A549 (cell line): ENCODE data around the gene UBAC2. TPM values are rescaled to one million over a fixed set of nuclear protein-coding genes. Genes with fewer than 3 reads are reported as not detected.

Source experiments
- ATAC-seq, 2 experiments: fragments of 200-7000 bp in 1 of 2; fragments of >200 bp in 1 of 2; cut with Nextera tagmentation in 1 of 2; cut with Tn5 transposase in 1 of 2; 3 replicates each; pipeline versions ENCODE4 v1.8.0 to v1.9.1; 2018 to 2020; ENCODE audit warnings: mild to moderate bottlenecking in 1 of 2, moderate library complexity in 1 of 2
- CTCF ChIA-PET: fragments of 300-600 bp; sonication (Branson Sonifier 250); formaldehyde crosslinking; extraction: SDS; loops from one replicate; lab custom pipeline; 2021; ENCODE audit warnings: antibody characterized with exemption, inconsistent platforms; lab: Yijun Ruan, JAX
- POLR2A ChIA-PET: fragments of 350-600 bp; formaldehyde crosslinking; extraction: SDS; loops from one replicate; lab custom pipeline; 2021; ENCODE audit warnings: antibody characterized with exemption, inconsistent platforms; lab: Yijun Ruan, JAX
- DNase-seq, 2 experiments: peaks; one replicate each; pipeline versions ENCODE4 v3.0.0 to v3.0.0-alpha.2; 2011 to 2016; ENCODE audit warnings: low read depth in 1 of 2, low spot score in 1 of 2
- FAIRE-seq: peaks from 2 replicates; lab custom pipeline; 2011; peaks lifted over from hg19 to GRCh38; lab: Jason Lieb, UNC
- H3K27ac ChIP-seq, 2 experiments: fragments of >200 bp; sonication (Bioruptor Twin); formaldehyde crosslinking; 3 replicates each; pipeline ENCODE4 v1.5.1; 2016 to 2017
- H3K4me1 ChIP-seq: fragments of >200 bp; sonication (Bioruptor Twin); formaldehyde crosslinking; 3 replicates; pipeline ENCODE4 v1.6.1; 2016
- H3K4me2 ChIP-seq: fragments of >200 bp; sonication (Bioruptor Twin); formaldehyde crosslinking; 3 replicates; pipeline ENCODE4 v1.6.1; 2016
- H3K4me3 ChIP-seq: fragments of >200 bp; sonication (Bioruptor Twin); formaldehyde crosslinking; 3 replicates; pipeline ENCODE4 v1.5.1; 2016
- H3K9me3 ChIP-seq: fragments of >200 bp; sonication (Bioruptor Twin); formaldehyde crosslinking; 3 replicates; pipeline ENCODE4 v1.6.1; 2016
- BHLHE40 ChIP-seq: IDR thresholded peaks from 2 replicates; pipeline ENCODE4 v1.6.1; 2012; ENCODE audit warnings: low read depth, low read length, inconsistent platforms
- CBX2 ChIP-seq: fragments of 200-600 bp; sonication (generic); IDR thresholded peaks from 2 replicates; pipeline ENCODE4 v1.6.1; 2016; ENCODE audit warnings: low read depth, mild to moderate bottlenecking, borderline replicate concordance
- CBX8 ChIP-seq: fragments of 200-600 bp; sonication (generic); IDR thresholded peaks from 2 replicates; pipeline ENCODE4 v1.6.1; 2016
- CHD4 ChIP-seq: fragments of 200-600 bp; sonication (generic); IDR thresholded peaks from 2 replicates; pipeline ENCODE4 v1.6.1; 2016; ENCODE audit warnings: antibody characterized with exemption, mild to moderate bottlenecking, borderline replicate concordance
- CTCF ChIP-seq: fragments of >200 bp; sonication (Bioruptor Twin); formaldehyde crosslinking; IDR thresholded peaks from 3 replicates; pipeline ENCODE4 v1.5.1; 2016
- E2F6 ChIP-seq: IDR thresholded peaks from 2 replicates; pipeline ENCODE4 v1.6.1; 2012; ENCODE audit warnings: low read depth, borderline replicate concordance
- EHF ChIP-seq: fragments of 250-450 bp; sonication (Bioruptor Pico); IDR thresholded peaks from 2 replicates; pipeline ENCODE4 v1.5.0; 2020; ENCODE audit warnings: mild to moderate bottlenecking
- EHMT2 ChIP-seq: fragments of 200-600 bp; sonication (generic); IDR thresholded peaks from 2 replicates; pipeline ENCODE4 v1.6.1; 2016; ENCODE audit warnings: antibody characterized with exemption, low read depth, mild to moderate bottlenecking, moderate library complexity
- ELK1 ChIP-seq: fragments of 150-350 bp; IDR thresholded peaks from 2 replicates; pipeline ENCODE4 v1.6.1; 2014; ENCODE audit warnings: low read depth, mild to moderate bottlenecking, low read length
- ESRRA ChIP-seq: fragments of 150-350 bp; IDR thresholded peaks from 2 replicates; pipeline ENCODE4 v1.6.1; 2014; ENCODE audit warnings: mild to moderate bottlenecking, low read length, borderline replicate concordance
- FOSL2 ChIP-seq, 2 experiments: fragments of 450-650 bp in 1 of 2; fragments of >200 bp in 1 of 2; sonication (Bioruptor Twin) in 1 of 2; formaldehyde crosslinking; IDR thresholded peaks; 2 replicates each; pipeline versions ENCODE4 v1.5.0 to v1.6.1; 2016 to 2020; ENCODE audit warnings: mild to moderate bottlenecking in 1 of 2, moderate library complexity in 1 of 2
- GATA3 ChIP-seq: IDR thresholded peaks from 2 replicates; pipeline ENCODE4 v1.6.1; 2012; ENCODE audit warnings: borderline replicate concordance
- HDAC2 ChIP-seq: fragments of 200-600 bp; sonication (generic); IDR thresholded peaks from 2 replicates; pipeline ENCODE4 v1.6.1; 2016
- HOXB13 ChIP-seq: fragments of 250-450 bp; sonication (Bioruptor Pico); IDR thresholded peaks from 2 replicates; pipeline ENCODE4 v1.5.0; 2020; ENCODE audit warnings: low read depth, mild to moderate bottlenecking, moderate library complexity
- JUNB ChIP-seq: fragments of >200 bp; sonication (Bioruptor Twin); formaldehyde crosslinking; IDR thresholded peaks from 2 replicates; pipeline ENCODE4 v1.6.1; 2016
- KDM1A ChIP-seq: fragments of 200-600 bp; sonication (generic); IDR thresholded peaks from 2 replicates; pipeline ENCODE4 v1.6.1; 2016; ENCODE audit warnings: low read depth, mild to moderate bottlenecking
- MAFK ChIP-seq: fragments of 450-650 bp; IDR thresholded peaks from 2 replicates; pipeline ENCODE4 v1.6.1; 2014; ENCODE audit not compliant: partially characterized antibody
- MYC ChIP-seq: IDR thresholded peaks from 2 replicates; pipeline ENCODE4 v1.6.1; 2012; ENCODE audit warnings: mild to moderate bottlenecking, inconsistent platforms, low read length, improper control_type of control experiment, borderline replicate concordance
- NFE2L2 ChIP-seq: fragments of 150-350 bp; conservative IDR thresholded peaks from 2 replicates; pipeline ENCODE4 v1.6.1; 2014; ENCODE audit warnings: low read length
- NPAS2 ChIP-seq: fragments of 250-450 bp; sonication (Bioruptor Pico); IDR thresholded peaks from 2 replicates; pipeline ENCODE4 v1.8.0; 2022; ENCODE audit warnings: mild to moderate bottlenecking, moderate library complexity, borderline replicate concordance
- PHF8 ChIP-seq: fragments of 200-600 bp; sonication (generic); IDR thresholded peaks from 2 replicates; pipeline ENCODE4 v1.6.1; 2016; ENCODE audit warnings: low read depth, mild to moderate bottlenecking, antibody characterized with exemption, moderate library complexity, borderline replicate concordance
- POLR2A ChIP-seq: IDR thresholded peaks from 2 replicates; pipeline ENCODE4 v1.6.1; 2012; ENCODE audit warnings: mild to moderate bottlenecking, low read length
- REST ChIP-seq: fragments of 200-600 bp; sonication (generic); IDR thresholded peaks from 2 replicates; pipeline ENCODE4 v1.6.1; 2016; ENCODE audit warnings: antibody characterized with exemption, mild to moderate bottlenecking, moderate library complexity
- RFX5 ChIP-seq: fragments of 450-650 bp; IDR thresholded peaks from 2 replicates; pipeline ENCODE4 v1.7.1; 2014; ENCODE audit warnings: antibody characterized with exemption, mild to moderate bottlenecking, moderate library complexity
- SREBF2 ChIP-seq: fragments of 450-650 bp; IDR thresholded peaks from 2 replicates; pipeline ENCODE4 v1.6.1; 2014; ENCODE audit warnings: mild to moderate bottlenecking, moderate library complexity
- ZC3H11A ChIP-seq: fragments of 450-650 bp; IDR thresholded peaks from 2 replicates; pipeline ENCODE4 v1.6.1; 2014; ENCODE audit warnings: antibody characterized with exemption, mild to moderate bottlenecking
- WGBS: methylation state at CpG from one replicate; pipeline ENCODE4 v1.1.6; 2017; ENCODE audit errors: missing lambda C conversion rate; 5-methylcytosine and 5-hydroxymethylcytosine counted together
- polyA plus RNA-seq, 4 experiments: library from polyadenylated mRNA; depleted of rRNA in 3 of 4; stranded (reverse); fragments of >200 nt; fragmentation: RNase III in 1 of 4; extraction: RNeasy Plus Mini Kit Qiagen cat#74134 plus additional on column Dnase treatment in 1 of 4; gene quantifications; 2 replicates in 3 of 4; 3 replicates in 1 of 4; pipeline ENCODE4 v1.2.3, GENCODE V29; 2011 to 2017

UBAC2 gene
- polyA plus RNA-seq, 2 of the 4 experiments (the other 2 are of a cell fraction): 61.6 to 103 TPM

- no peak overlapping the region for H3K4me3 ChIP-seq
- WGBS: 94% methylated on average over 17 of the region's 17 CpGs
- TF ChIP-seq EHF (CRISPR knock-in tag): no peak
- no peak for TF ChIP-seq FOSL2 (IDR thresholded peaks at IDR 0.05)
- no peak for TF ChIP-seq FOSL2 (CRISPR knock-in tag; IDR thresholded peaks at IDR 0.05)
- no peak for TF ChIP-seq CBX8
- TF ChIP-seq HDAC2: no peak
- TF ChIP-seq GATA3: no peak
- no peak for TF ChIP-seq POLR2A
- no peak for TF ChIP-seq RFX5
- TF ChIP-seq CBX2: no peak
- no peak for TF ChIP-seq BHLHE40
- no peak for TF ChIP-seq MYC
- no peak for TF ChIP-seq NPAS2 (CRISPR knock-in tag)
- TF ChIP-seq ZC3H11A: no peak
- TF ChIP-seq MAFK: no peak
- TF ChIP-seq REST: no peak
- no peaks in the 10 kb centered on the region for H3K9me3 ChIP-seq
- POLR2A ChIA-PET: no interaction called here
- CTCF ChIA-PET: interaction anchor here (1.3 kb wide), 1 partner anchor 87 kb away, joined by 3 read pairs; no protein-coding TSS in a partner anchor
- ATAC-seq (no peak), DNase-seq (no peak), FAIRE-seq (no peak)
- H3K4me1 ChIP-seq: no peaks in the 10 kb centered on the region
- H3K4me2 ChIP-seq: no peak overlapping the region
- H3K27ac ChIP-seq: no peak overlapping the region
These were observed 151.9 kb downstream of the UBAC2 start for GRCh38 chr13:99352351-99353245.

GRCh38 chr13:99353246-99353600 is 152.6 kb downstream of the UBAC2 start:
- FAIRE-seq (no peak), DNase-seq (no peak), ATAC-seq (no peak)
- CTCF ChIA-PET: interaction anchor here (1.3 kb wide), 1 partner anchor 87 kb away, joined by 3 read pairs; no protein-coding TSS in a partner anchor
- POLR2A ChIA-PET: no interaction called here
- no peaks in the 10 kb centered on the region for H3K4me1 ChIP-seq
- no peak overlapping the region for H3K27ac ChIP-seq
- H3K9me3 ChIP-seq: no peaks in the 10 kb centered on the region
- no peak overlapping the region for H3K4me3 ChIP-seq
- 89% methylated on average over 2 of the region's 2 CpGs for WGBS
- H3K4me2 ChIP-seq: no peak overlapping the region
- no peak for TF ChIP-seq ELK1
- TF ChIP-seq SREBF2: no peak
- no peak for TF ChIP-seq E2F6
- no peak for TF ChIP-seq KDM1A
- TF ChIP-seq EHMT2: no peak
- TF ChIP-seq JUNB: no peak
- TF ChIP-seq CHD4: no peak
- no peak for TF ChIP-seq NFE2L2
- no peak for TF ChIP-seq ESRRA
- TF ChIP-seq HOXB13 (CRISPR knock-in tag): no peak
- TF ChIP-seq PHF8: no peak
- no peak for TF ChIP-seq CTCF
